HepG2 (cell line): ENCODE data around the gene DNAAF1. TPM values are rescaled to one million over a fixed set of nuclear protein-coding genes. Genes with fewer than 3 reads are reported as not detected.

Experiments
- ARHGAP35 ChIP-seq: sonication (generic); formaldehyde crosslinking; IDR thresholded peaks from 2 replicates; pipeline ENCODE4 v1.9.0; 2022; ENCODE audit warnings: mild to moderate bottlenecking, inconsistent platforms, moderate library complexity, missing genetic modification reagents, borderline replicate concordance
- ATM ChIP-seq: fragments of 450-650 bp; IDR thresholded peaks from 2 replicates; pipeline ENCODE4 v1.7.1; 2017; ENCODE audit warnings: mild to moderate bottlenecking, borderline replicate concordance
- ATRX ChIP-seq: sonication (generic); formaldehyde crosslinking; IDR thresholded peaks from 2 replicates; pipeline ENCODE4 v1.4.0; 2020; ENCODE audit warnings: missing genetic modification reagents, borderline replicate concordance
- EP300 ChIP-seq, 3 experiments: sonication (generic) in 1 of 3; formaldehyde crosslinking in 1 of 3; IDR thresholded peaks; 2 replicates each; pipeline versions ENCODE4 v1.5.1 to v1.6.1; 2011 to 2020; ENCODE audit warnings: low read depth in 2 of 3, low read length in 2 of 3, borderline replicate concordance in 1 of 3, improper control_type of control experiment in 1 of 3, mild to moderate bottlenecking in 1 of 3, missing genetic modification reagents in 1 of 3, moderate library complexity in 1 of 3
- KAT2B ChIP-seq: fragments of 150-350 bp; IDR thresholded peaks from 2 replicates; pipeline ENCODE4 v1.6.1; 2014; ENCODE audit warnings: low read depth, low read length, borderline replicate concordance
- MIER2 ChIP-seq: IDR thresholded peaks from 2 replicates; pipeline ENCODE4 v1.6.1; 2016; ENCODE audit warnings: missing biosample characterization, missing genetic modification reagents
- NR2F2 ChIP-seq: IDR thresholded peaks from 2 replicates; pipeline ENCODE4 v1.6.1; 2012; ENCODE audit warnings: low read depth, inconsistent platforms, borderline replicate concordance
- PHF21A ChIP-seq: sonication (generic); formaldehyde crosslinking; IDR thresholded peaks from 2 replicates; pipeline ENCODE4 v1.5.0; 2020; ENCODE audit warnings: mild to moderate bottlenecking, missing genetic modification reagents
- RBM39 ChIP-seq: fragments of 200-400 bp; formaldehyde crosslinking; IDR thresholded peaks from one replicate; pipeline ENCODE4 v1.6.1; 2018; ENCODE audit warnings: antibody characterized with exemption, mild to moderate bottlenecking, low read depth, low read length; ENCODE audit not compliant: poor library complexity, severe bottlenecking
- SIN3B ChIP-seq: fragments of 150-350 bp; IDR thresholded peaks from 2 replicates; pipeline ENCODE4 v1.6.1; 2014; ENCODE audit warnings: low read length
- STAG1 ChIP-seq: sonication (generic); formaldehyde crosslinking; IDR thresholded peaks from 2 replicates; pipeline ENCODE4 v1.4.0; 2020; ENCODE audit warnings: missing genetic modification reagents
- ZFP90 ChIP-seq: sonication (generic); formaldehyde crosslinking; IDR thresholded peaks from 2 replicates; pipeline ENCODE4 v1.8.0; 2022; ENCODE audit warnings: missing genetic modification reagents, mild to moderate bottlenecking, inconsistent platforms, borderline replicate concordance
- ZNF121 ChIP-seq: sonication (generic); formaldehyde crosslinking; IDR thresholded peaks from 2 replicates; pipeline ENCODE4 v1.5.0; 2020; ENCODE audit warnings: mild to moderate bottlenecking, missing genetic modification reagents
- ZNF225 ChIP-seq: sonication (generic); formaldehyde crosslinking; IDR thresholded peaks from 2 replicates; pipeline ENCODE4 v1.4.0; 2020; ENCODE audit warnings: mild to moderate bottlenecking, missing genetic modification reagents
- ZNF230 ChIP-seq: sonication (generic); formaldehyde crosslinking; IDR thresholded peaks from 2 replicates; pipeline ENCODE4 v1.4.0; 2020; ENCODE audit warnings: mild to moderate bottlenecking, missing genetic modification reagents
- ZNF354B ChIP-seq: sonication (generic); formaldehyde crosslinking; IDR thresholded peaks from 2 replicates; pipeline ENCODE4 v1.8.0; 2022; ENCODE audit warnings: mild to moderate bottlenecking, missing genetic modification reagents
- ZNF616 ChIP-seq: sonication (generic); formaldehyde crosslinking; IDR thresholded peaks from 2 replicates; pipeline ENCODE4 v1.5.0; 2020; ENCODE audit warnings: low read depth, mild to moderate bottlenecking, missing genetic modification reagents
- ZNF772 ChIP-seq: sonication (generic); formaldehyde crosslinking; IDR thresholded peaks from 2 replicates; pipeline ENCODE4 v1.5.0; 2020; ENCODE audit warnings: mild to moderate bottlenecking, missing genetic modification reagents
- ZZZ3 ChIP-seq: sonication (generic); formaldehyde crosslinking; IDR thresholded peaks from 2 replicates; pipeline ENCODE4 v1.4.0; 2020; ENCODE audit warnings: missing genetic modification reagents, mild to moderate bottlenecking, borderline replicate concordance
- polyA plus RNA-seq, 8 experiments: library from polyadenylated mRNA; depleted of rRNA in 3 of 8; stranded (reverse) in 7 of 8; unstranded in 1 of 8; fragments of >200 nt; fragmentation: Illumina TruSeq in 4 of 8; extraction: Trizol in 4 of 8; gene quantifications; 2 replicates each; pipeline versions ENCODE4 v1.2.1 to v1.2.3, GENCODE V29; 2011 to 2016; ENCODE audit warnings: low read depth in 4 of 8, missing spikeins in 1 of 8, mixed read lengths in 1 of 8; ENCODE audit not compliant: insufficient read depth in 1 of 8
- total RNA-seq, 5 experiments: library from RNA; depleted of rRNA; stranded (reverse); fragments of >200 nt; fragmentation: Illumina TruSeq; extraction: Trizol; gene quantifications; 2 replicates each; pipeline ENCODE4 v1.2.3, GENCODE V29; 2016; ENCODE audit warnings: low read depth in 1 of 5
- TF ChIP-seq, protein P1 (sequence below): sonication (generic); formaldehyde crosslinking; IDR thresholded peaks from 2 replicates; pipeline ENCODE4 v1.5.0; 2020; ENCODE audit warnings: mild to moderate bottlenecking, missing genetic modification reagents
- TF ChIP-seq, protein P2 (sequence below): sonication (generic); formaldehyde crosslinking; IDR thresholded peaks from 2 replicates; pipeline ENCODE4 v1.4.0; 2020; ENCODE audit warnings: missing genetic modification reagents
- TF ChIP-seq, protein P3 (sequence below): sonication (generic); formaldehyde crosslinking; IDR thresholded peaks from 2 replicates; pipeline ENCODE4 v1.8.0; 2023; ENCODE audit warnings: mild to moderate bottlenecking, missing genetic modification reagents
- TF ChIP-seq, protein P4 (sequence below): sonication (generic); formaldehyde crosslinking; conservative IDR thresholded peaks from 2 replicates; pipeline ENCODE4 v1.4.0; 2020; ENCODE audit warnings: mild to moderate bottlenecking, missing genetic modification reagents, moderate library complexity

Gene DNAAF1
- total and polyA plus RNA-seq, 2 of the 13 experiments (the other 11 are each of a cell fraction or from before 2014, with no cell fraction given) = 0.04 TPM; not detected in 1

DNA sequence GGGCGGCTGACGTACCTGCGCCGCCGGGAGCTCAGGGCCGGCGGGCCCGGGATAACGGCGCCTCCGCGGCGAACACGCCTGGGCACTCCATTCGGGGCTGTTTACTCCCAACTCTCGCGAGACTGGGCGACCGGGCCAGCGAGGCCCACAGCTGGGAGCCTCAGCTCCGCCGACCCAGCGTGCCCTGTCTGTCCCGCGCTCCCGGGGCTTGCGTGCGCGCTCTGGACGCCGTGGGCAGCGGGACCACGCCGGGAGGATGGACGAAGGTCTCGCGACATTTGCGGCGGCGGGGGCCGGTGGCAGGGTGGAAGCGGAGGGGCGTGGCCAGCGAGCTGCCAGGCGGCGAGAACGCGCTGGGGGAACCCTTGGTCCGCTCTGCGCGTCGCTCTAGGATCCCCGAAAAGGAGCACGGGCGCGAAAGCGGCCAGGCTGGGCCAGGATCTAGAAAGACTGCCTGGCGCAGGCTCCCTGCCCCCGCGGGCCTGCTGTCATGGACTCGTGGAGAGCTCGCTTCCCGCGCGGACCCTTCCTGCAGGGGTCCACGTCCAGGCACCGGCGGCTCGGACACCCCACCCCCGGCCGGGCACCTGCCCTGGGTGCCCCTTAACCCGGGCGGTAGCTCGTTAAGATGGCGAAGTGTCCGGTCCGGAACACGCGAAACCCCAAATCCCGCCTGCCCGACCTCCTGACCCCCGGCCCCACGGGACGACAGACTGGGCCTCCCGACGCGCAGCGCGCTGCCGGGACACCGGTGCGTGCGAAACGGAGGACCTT lies 28.2 kb upstream of the DNAAF1 start, which contains the start of gene MBTPS1 (continued):
- TF ChIP-seq ATM = no peak
- no peak for TF ChIP-seq MIER2 (CRISPR knock-in tag)
- TF ChIP-seq ZZZ3 (CRISPR knock-in tag) = peak; percentile 96; the same call in 1 of the 2 replicates
- peak; percentile 47 for TF ChIP-seq PHF21A
- TF ChIP-seq KAT2B = no peak
- peak; percentile 90; the same call in 1 of the 2 replicates for TF ChIP-seq ARHGAP35 (CRISPR knock-in tag)
- TF ChIP-seq ZNF616 (CRISPR knock-in tag) = no peak
- TF ChIP-seq ZNF230 (CRISPR knock-in tag) = peak; percentile 79
- peak; percentile 68 for TF ChIP-seq ZNF225
- peak; percentile 73; the same call in 1 of the 2 replicates for TF ChIP-seq ATRX
- TF ChIP-seq, protein P1, sequence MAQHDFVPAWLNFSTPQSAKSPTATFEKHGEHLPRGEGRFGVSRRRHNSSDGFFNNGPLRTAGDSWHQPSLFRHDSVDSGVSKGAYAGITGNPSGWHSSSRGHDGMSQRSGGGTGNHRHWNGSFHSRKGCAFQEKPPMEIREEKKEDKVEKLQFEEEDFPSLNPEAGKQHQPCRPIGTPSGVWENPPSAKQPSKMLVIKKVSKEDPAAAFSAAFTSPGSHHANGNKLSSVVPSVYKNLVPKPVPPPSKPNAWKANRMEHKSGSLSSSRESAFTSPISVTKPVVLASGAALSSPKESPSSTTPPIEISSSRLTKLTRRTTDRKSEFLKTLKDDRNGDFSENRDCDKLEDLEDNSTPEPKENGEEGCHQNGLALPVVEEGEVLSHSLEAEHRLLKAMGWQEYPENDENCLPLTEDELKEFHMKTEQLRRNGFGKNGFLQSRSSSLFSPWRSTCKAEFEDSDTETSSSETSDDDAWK (CRISPR knock-in tag) = no peak
- TF ChIP-seq ZFP90 (CRISPR knock-in tag) = peak; percentile 33; the same call in 1 of the 2 replicates
- TF ChIP-seq, protein P2, sequence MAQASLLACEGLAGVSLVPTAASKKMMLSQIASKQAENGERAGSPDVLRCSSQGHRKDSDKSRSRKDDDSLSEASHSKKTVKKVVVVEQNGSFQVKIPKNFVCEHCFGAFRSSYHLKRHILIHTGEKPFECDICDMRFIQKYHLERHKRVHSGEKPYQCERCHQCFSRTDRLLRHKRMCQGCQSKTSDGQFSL (CRISPR knock-in tag) = peak; percentile 12; the same call in 1 of the 2 replicates
- TF ChIP-seq ZNF772 (CRISPR knock-in tag) = peak; percentile 72; the same call in 1 of the 2 replicates
- TF ChIP-seq RBM39 = peak; percentile 63
- TF ChIP-seq, protein P3, sequence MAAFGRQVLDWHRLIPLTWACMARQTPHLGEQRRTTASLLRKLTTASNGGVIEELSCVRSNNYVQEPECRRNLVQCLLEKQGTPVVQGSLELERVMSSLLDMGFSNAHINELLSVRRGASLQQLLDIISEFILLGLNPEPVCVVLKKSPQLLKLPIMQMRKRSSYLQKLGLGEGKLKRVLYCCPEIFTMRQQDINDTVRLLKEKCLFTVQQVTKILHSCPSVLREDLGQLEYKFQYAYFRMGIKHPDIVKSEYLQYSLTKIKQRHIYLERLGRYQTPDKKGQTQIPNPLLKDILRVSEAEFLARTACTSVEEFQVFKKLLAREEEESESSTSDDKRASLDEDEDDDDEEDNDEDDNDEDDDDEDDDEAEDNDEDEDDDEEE (CRISPR knock-in tag) = peak; percentile 54; the same call in 1 of the 2 replicates
- TF ChIP-seq STAG1 (CRISPR knock-in tag) = no peak; the same call in 1 of the 2 replicates
- TF ChIP-seq EP300 (IDR thresholded peaks at IDR 0.05; ENCODE audit: low read depth in 2 of 2, low read length in 2 of 2) = no peak; a peak in 1 of 4 replicates
- no peak for TF ChIP-seq EP300 (CRISPR knock-in tag; IDR thresholded peaks at IDR 0.05; ENCODE audit: borderline replicate concordance)
- TF ChIP-seq, protein P4, sequence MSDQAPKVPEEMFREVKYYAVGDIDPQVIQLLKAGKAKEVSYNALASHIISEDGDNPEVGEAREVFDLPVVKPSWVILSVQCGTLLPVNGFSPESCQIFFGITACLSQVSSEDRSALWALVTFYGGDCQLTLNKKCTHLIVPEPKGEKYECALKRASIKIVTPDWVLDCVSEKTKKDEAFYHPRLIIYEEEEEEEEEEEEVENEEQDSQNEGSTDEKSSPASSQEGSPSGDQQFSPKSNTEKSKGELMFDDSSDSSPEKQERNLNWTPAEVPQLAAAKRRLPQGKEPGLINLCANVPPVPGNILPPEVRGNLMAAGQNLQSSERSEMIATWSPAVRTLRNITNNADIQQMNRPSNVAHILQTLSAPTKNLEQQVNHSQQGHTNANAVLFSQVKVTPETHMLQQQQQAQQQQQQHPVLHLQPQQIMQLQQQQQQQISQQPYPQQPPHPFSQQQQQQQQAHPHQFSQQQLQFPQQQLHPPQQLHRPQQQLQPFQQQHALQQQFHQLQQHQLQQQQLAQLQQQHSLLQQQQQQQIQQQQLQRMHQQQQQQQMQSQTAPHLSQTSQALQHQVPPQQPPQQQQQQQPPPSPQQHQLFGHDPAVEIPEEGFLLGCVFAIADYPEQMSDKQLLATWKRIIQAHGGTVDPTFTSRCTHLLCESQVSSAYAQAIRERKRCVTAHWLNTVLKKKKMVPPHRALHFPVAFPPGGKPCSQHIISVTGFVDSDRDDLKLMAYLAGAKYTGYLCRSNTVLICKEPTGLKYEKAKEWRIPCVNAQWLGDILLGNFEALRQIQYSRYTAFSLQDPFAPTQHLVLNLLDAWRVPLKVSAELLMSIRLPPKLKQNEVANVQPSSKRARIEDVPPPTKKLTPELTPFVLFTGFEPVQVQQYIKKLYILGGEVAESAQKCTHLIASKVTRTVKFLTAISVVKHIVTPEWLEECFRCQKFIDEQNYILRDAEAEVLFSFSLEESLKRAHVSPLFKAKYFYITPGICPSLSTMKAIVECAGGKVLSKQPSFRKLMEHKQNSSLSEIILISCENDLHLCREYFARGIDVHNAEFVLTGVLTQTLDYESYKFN (CRISPR knock-in tag) = peak; percentile 48
- peak; percentile 78; the same call in 1 of the 2 replicates for TF ChIP-seq ZNF121 (CRISPR knock-in tag)
- peak; percentile 82; the same call in 1 of the 2 replicates for TF ChIP-seq NR2F2
- TF ChIP-seq SIN3B = peak; percentile 65; the same call in 1 of the 2 replicates
- TF ChIP-seq ZNF354B = 0 out of 2 replicates have a peak, but pooled peaks have one; percentile 26
